GM21619 (cell line): ENCODE results near the gene MGAT3.

Experiments used
- ATAC-seq: cut with Tn5 transposase; IDR thresholded peaks from one replicate; pipeline ENCODE4 v1.9.1; 2021; ENCODE audit not compliant: unreplicated experiment

The MGAT3 gene

GRCh38 chr22:39525658-39525975 is 68.8 kb downstream of the MGAT3 start:
- no peak for ATAC-seq

- ATAC-seq: no peak
Measured at GRCh38 chr22:39526736-39527171, 69.9 kb downstream of the MGAT3 start.

GRCh38 chr22:39527481-39527961 is 70.7 kb downstream of the MGAT3 start:
- no peak for ATAC-seq

- no peak for ATAC-seq
Measured at GRCh38 chr22:39528080-39528661, 71.4 kb downstream of the MGAT3 start.

- peak; percentile 28 for ATAC-seq
Measured at GRCh38 chr22:39528681-39529486, 72.1 kb downstream of the MGAT3 start.

- ATAC-seq: no peak
Measured at GRCh38 chr22:39529487-39529851, 72.7 kb downstream of the MGAT3 start.

GRCh38 chr22:39530116-39530515 is 73.3 kb downstream of the MGAT3 start:
- ATAC-seq: no peak

GRCh38 chr22:39530692-39531331 is 74.0 kb downstream of the MGAT3 start:
- ATAC-seq: no peak

- ATAC-seq: peak; percentile 74
Measured at GRCh38 chr22:39532215-39533073, 75.6 kb downstream of the MGAT3 start, which contains the start of gene RPS19BP1. RPS19BP1 (minus strand) TSS chr22:39532748; CDS start chr22:39532738, 10 bp downstream.

- ATAC-seq: no peak
Measured at GRCh38 chr22:39534092-39534506, 77.3 kb downstream of the MGAT3 start.

- ATAC-seq: no peak
Measured at GRCh38 chr22:39534591-39535356, 78.0 kb downstream of the MGAT3 start.

GRCh38 chr22:39535357-39535725 is 78.5 kb downstream of the MGAT3 start:
- ATAC-seq: no peak

GRCh38 chr22:39535831-39536449 is 79.1 kb downstream of the MGAT3 start:
- no peak for ATAC-seq

GRCh38 chr22:39536711-39537110 is 79.9 kb downstream of the MGAT3 start:
- no peak for ATAC-seq

GRCh38 chr22:39537975-39538374 is 81.2 kb downstream of the MGAT3 start:
- ATAC-seq: no peak
